Stimulated activated CD4-positive, alpha-beta T cell treated with anti-CD3 and anti-CD28 coated beads, TNF-alpha, amount 100 ng/mL, for 1 hour (primary cell): ENCODE measurements around the gene RYR1.
A peak's percentile ranks its signal among the peaks of the same experiment; 100 is the strongest.

Source experiments
- DNase-seq, 3 donors: peaks; one replicate each; pipeline ENCODE4 v3.0.0-alpha.2; 2020; ENCODE audit warnings: low read depth in 3 of 3, low spot score in 1 of 3

The RYR1 gene

DNA sequence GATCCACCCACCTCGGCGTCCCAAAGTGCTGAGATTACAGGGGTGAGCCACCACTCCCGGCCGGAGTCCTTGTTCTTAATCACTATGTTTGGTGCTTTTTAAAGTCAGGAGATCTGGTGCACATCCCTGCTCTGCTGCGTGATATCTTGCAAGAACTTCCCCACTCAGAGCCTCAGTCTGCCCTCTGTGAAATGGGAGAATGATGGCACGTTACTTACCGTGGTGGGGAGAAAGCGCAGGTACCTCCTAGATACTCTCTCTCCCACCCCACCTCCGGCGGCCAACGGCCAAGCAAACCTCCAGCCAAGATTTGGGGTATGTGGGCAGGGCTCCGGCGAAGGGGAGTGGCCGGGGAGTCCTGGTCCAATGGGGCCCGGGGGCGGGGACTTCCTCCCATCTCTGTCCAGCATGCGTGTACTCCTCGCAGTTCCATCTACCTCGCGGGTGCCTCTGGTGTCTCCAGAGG, at the start of gene RYR1:
Gene RYR1, plus strand, starts transcription at position 424 of the 466 bp plus-strand sequence. CDS start 139 bp downstream, outside the sequence.
- peak in 1 of 3 donors; percentile 31 for DNase-seq

- DNase-seq: no peak
Observed at GRCh38 chr19:38383743-38384142, 49.7 kb upstream of the RYR1 start.

DNA sequence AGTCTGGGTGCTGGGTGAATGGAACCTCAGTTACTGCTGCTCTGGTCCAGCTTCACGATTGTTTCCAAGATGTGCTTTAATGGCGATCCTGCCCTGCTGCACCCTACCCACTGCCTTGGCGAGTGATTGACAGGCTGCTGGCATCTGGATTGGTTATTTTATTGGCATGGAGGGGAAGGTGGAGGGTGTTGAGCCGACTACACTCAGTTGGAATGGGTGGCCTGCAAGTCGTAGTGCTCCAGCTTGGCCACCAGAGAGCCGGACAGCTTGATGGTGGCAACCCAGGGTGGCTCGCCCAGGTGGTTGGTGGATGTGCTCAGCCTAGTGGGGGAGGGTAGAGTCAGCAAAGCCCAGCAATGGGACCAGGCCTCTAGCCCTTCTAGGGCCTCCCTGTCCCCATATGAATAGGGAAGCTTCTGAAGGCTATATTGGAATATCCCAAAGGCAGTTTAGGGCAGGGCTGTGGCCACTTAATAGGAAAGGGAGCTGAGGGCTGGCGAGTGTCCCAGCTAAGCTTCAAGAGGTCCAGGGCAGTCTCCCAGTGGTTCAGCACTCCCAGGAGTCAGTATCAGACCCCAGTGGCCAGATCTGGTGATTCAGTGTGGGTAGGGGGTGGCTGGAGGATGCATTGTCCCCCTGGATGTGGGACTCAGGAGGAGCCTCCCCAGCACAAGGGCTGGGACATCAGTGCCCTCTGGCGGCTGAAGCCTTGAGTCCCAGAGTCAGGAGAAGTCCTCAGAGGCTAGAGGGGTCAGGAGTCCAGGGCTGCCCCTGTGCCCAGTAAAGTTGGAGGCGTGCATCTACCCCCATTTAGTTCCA, 49.1 kb upstream of the RYR1 start:
- no peak for DNase-seq

DNA sequence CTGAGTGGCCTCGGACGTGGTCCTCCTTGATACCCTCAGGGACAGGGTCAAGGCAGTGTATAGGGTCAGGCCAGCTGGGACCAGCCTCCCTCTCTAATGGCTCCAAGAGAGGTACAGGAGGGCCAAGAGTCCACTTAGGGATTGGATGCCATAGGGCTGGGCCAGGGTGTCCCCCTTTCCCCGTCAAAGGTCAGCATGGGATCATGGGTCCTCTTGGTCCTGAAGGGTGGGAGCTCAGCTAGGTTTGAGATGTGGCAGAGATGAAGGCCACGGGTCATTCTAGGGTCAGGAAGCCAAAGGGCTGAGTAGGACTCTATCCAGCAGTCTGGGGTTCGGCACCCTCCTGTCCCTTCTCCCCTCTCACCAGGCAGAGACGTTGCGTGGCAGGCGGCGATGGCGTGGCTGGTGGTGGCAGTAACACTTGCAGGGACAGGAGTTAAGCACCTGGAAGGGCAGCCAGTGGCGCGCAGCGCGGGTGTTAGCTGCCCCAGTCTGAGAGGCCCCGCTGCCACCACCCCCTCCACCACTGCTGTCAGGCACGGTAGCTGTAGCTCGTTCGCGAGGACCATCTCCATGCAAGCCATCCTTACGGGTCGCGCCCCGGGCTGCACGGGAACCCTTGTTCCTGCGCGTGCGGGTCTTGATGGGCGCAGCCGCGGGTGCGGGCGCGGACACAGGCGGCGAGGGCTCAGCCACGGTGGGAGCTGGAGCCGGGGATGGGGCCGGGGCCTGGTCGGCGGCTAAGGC, 48.3 kb upstream of the RYR1 start:
- no peak for DNase-seq

DNA sequence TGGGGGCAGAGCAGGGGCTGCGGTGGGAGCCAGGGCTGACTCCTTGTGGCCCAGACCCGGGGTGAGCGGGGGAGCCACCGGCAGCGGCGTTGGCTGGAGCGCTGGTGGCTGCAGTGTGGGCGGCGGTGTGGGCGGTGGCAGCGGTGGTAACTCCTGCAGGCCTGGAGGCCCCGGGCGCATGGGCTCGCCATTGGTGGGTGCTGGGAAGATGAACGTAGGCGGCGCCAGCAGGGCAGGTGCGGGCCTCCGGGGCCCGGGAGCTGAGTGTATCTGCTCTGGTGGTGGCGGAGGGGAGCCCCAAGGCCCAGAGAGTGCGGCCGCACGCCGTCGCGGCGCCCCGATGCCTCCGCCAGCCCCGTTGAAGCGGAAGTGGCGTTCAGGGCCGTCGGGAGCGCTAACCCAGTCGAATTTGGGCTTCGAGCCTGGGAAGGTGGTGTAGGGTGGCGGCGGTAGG, 47.7 kb upstream of the RYR1 start:
- no peak for DNase-seq

DNA sequence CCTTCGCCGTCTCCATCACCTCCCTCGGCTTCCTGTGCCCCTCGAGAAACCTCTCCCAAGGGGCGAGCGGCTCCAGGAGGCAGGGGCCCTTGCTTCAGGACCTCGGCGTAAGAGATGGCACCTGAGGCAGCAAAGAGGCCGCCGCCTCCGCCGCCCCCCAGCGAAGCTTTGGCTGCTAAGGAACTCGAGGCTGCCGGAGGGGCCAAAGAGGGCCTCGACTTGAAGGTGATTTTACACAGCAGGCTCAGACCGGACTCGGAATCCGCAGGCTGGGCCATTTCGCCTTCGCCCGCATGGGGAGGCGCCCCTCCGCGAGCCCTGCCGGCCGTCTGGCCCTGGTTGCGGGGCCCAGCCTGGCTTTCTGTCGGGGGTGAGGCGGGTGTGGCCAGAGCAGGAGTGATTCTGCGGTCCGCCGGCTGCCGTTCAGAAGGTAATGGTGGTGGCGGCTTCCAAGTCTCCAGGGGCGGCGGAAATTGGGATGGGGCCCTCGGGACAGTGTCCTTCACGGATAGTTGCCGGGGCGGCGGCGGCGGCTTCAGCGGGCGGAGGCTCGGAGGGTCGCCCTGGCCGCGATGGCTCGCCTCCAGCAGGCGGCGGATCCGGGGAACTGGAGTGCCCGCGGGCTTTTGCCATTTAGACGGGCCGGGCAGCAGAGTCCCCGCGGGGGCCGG, 47.1 kb upstream of the RYR1 start:
- no peak for DNase-seq

- no peak for DNase-seq
Observed at GRCh38 chr19:38386971-38387549, 46.4 kb upstream of the RYR1 start.

DNA sequence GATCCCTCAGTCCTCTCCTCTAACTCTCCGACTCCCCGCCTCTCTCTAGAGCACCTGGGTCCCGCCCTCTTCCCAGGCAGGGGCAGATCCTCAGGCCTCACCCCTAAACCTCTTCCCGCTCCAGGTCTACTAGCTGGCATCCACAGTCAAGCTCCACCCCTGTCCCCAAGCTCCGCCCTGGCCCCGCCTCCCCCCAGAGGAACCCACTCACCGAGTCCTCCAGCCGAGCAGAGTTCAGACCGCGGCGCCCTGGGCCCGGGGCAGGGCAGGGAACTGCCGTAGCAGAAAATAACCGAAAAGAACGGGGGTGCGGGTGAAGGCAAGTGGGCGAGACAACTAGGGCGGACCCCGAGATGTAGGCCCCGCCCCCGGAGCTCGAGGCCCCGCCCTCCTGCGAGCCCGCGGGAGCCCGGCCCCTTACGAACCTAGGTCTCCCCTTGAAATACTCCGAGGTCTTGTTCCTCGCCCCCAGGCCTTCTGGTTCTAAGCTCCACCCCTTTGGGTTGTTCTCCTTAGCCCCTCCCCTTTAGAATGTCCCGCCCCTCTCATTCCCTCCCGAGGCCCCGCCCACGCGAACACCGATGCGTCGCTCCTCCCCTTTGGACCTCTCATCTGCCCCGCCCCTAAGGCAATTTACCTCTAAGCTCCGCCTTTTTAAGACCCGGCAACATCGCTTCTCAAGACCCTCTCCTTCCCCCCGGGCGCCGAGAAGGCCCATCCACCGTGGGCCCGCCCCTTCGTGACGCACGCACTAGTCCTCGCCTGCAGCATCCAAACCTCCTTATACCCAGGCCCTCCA, 45.7 kb upstream of the RYR1 start, which contains the start of gene GGN:
Gene GGN, minus strand, starts transcription at position 485 of the 799 bp plus-strand sequence. CDS start 773 bp downstream, outside the sequence.
- DNase-seq: peak; percentile 39 to 68 (median 39)

GRCh38 chr19:38388349-38389100, 45.0 kb upstream of the RYR1 start, which contains the start of gene SPRED3:
SPRED3 (plus strand) TSS chr19:38388697; CDS start chr19:38390303, 1,606 bp downstream.
- DNase-seq: no peak

GRCh38 chr19:38389101-38389925, 44.2 kb upstream of the RYR1 start:
- DNase-seq: no peak

- DNase-seq: no peak
Observed at GRCh38 chr19:38389957-38390924, 43.2 kb upstream of the RYR1 start.

- no peak for DNase-seq
Observed at GRCh38 chr19:38391911-38392464, 41.5 kb upstream of the RYR1 start.

GRCh38 chr19:38392707-38393308, 40.7 kb upstream of the RYR1 start:
- no peak for DNase-seq

DNA sequence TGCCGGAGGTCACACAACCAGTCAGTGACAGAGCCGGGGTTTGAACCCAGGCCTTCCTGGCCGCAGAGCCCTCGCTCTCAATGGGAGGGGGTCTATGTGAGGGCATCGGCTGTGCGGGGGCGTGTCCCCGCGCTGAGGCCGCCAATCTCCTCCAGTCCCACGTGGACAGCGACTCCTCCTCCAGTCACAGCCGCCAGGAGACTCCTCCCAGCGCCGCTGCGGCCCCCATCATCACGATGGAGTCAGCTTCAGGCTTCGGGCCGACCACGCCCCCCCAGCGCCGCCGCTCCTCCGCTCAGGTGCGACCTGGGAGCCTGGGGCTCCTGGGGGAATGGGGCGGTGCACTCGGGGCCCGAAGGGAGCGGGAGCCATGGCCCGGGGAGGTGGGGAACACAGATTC, 39.0 kb upstream of the RYR1 start:
- peak in 1 of 3 donors; percentile 55 for DNase-seq

- peak in 1 of 3 donors; percentile 41 for DNase-seq
Observed at GRCh38 chr19:38395381-38396114, 37.9 kb upstream of the RYR1 start.

- DNase-seq: no peak
Observed at GRCh38 chr19:38399081-38399480, 34.4 kb upstream of the RYR1 start.
